Smooth muscle cell (in vitro differentiated cells): ENCODE measurements around the gene IFITM10. TPM values are rescaled to one million over a fixed set of nuclear protein-coding genes. Genes with fewer than 3 reads are reported as not detected.
A peak's percentile ranks its signal among the peaks of the same experiment; 100 is the strongest.

Experiments
- DNase-seq: peaks from one replicate; lab custom pipeline; 2025; ENCODE audit not compliant: unreplicated experiment; lab: John Stamatoyannopoulos, UW
- H2AFZ ChIP-seq: fragments of 200-600 bp; sonication (generic); 2 replicates; pipeline ENCODE4 v1.6.0; 2016; ENCODE audit warnings: antibody characterized with exemption, low read depth, mild to moderate bottlenecking
- H3F3A ChIP-seq: fragments of 200-600 bp; sonication (generic); 2 replicates; pipeline ENCODE4 v1.6.0; 2017; ENCODE audit warnings: antibody characterized with exemption, low read depth
- H3K27ac ChIP-seq: fragments of 200-600 bp; sonication (generic); 2 replicates; pipeline ENCODE4 v1.5.1; 2016; ENCODE audit warnings: low read depth, mild to moderate bottlenecking
- H3K27me3 ChIP-seq: fragments of 200-600 bp; sonication (generic); 2 replicates; pipeline ENCODE4 v1.6.1; 2016; ENCODE audit warnings: low read depth, mild to moderate bottlenecking
- H3K36me3 ChIP-seq: fragments of 200-600 bp; sonication (generic); 2 replicates; pipeline ENCODE4 v1.5.1; 2016; ENCODE audit warnings: low read depth
- H3K4me1 ChIP-seq: fragments of 200-600 bp; sonication (generic); 2 replicates; pipeline ENCODE4 v1.5.1; 2016; ENCODE audit warnings: low read depth
- H3K4me2 ChIP-seq: fragments of 200-600 bp; sonication (generic); 2 replicates; pipeline ENCODE4 v1.6.0; 2016; ENCODE audit warnings: mild to moderate bottlenecking
- H3K4me3 ChIP-seq: fragments of 200-600 bp; sonication (generic); 2 replicates; pipeline ENCODE4 v1.5.1; 2016; ENCODE audit warnings: mild to moderate bottlenecking
- H3K79me2 ChIP-seq: fragments of 200-600 bp; sonication (generic); 2 replicates; pipeline ENCODE4 v1.6.0; 2016; ENCODE audit warnings: low read depth, mild to moderate bottlenecking
- H3K9ac ChIP-seq: fragments of 200-600 bp; sonication (generic); 2 replicates; pipeline ENCODE4 v1.6.0; 2016; ENCODE audit warnings: low read depth
- H3K9me3 ChIP-seq: fragments of 200-600 bp; sonication (generic); replicated peaks from 2 replicates; pipeline ENCODE4 v1.5.1; 2016; ENCODE audit warnings: low read depth
- H4K20me1 ChIP-seq: fragments of 200-600 bp; sonication (generic); 2 replicates; pipeline ENCODE4 v1.6.0; 2016; ENCODE audit warnings: low read depth
- WGBS: methylation state at CpG from one replicate; pipeline ENCODE4 v1.1.7; 2016; ENCODE audit warnings: low lambda C conversion rate; 5-methylcytosine and 5-hydroxymethylcytosine counted together
- polyA plus RNA-seq: library from polyadenylated mRNA; unstranded; fragments of >200 nt; fragmentation: Nextera tagmentation; extraction: Ambion mirVana; gene quantifications from 2 replicates; pipeline ENCODE4 v1.2.1, GENCODE V29; 2016
- total RNA-seq: library from RNA; depleted of rRNA; stranded (reverse); fragments of >200 nt; gene quantifications from 2 replicates; pipeline ENCODE4 v1.2.3, GENCODE V29; 2014
- TF ChIP-seq, protein P1 (sequence below): fragments of 200-600 bp; sonication (generic); IDR thresholded peaks from 2 replicates; pipeline ENCODE4 v1.5.1; 2017; ENCODE audit warnings: borderline replicate concordance, mild to moderate bottlenecking, antibody characterized with exemption; ENCODE audit not compliant: insufficient read depth, poor library complexity, severe bottlenecking

The IFITM10 gene
- total and polyA plus RNA-seq, 2 experiments from 2014 or later, result 0.49 to 2.2 TPM

DNA sequence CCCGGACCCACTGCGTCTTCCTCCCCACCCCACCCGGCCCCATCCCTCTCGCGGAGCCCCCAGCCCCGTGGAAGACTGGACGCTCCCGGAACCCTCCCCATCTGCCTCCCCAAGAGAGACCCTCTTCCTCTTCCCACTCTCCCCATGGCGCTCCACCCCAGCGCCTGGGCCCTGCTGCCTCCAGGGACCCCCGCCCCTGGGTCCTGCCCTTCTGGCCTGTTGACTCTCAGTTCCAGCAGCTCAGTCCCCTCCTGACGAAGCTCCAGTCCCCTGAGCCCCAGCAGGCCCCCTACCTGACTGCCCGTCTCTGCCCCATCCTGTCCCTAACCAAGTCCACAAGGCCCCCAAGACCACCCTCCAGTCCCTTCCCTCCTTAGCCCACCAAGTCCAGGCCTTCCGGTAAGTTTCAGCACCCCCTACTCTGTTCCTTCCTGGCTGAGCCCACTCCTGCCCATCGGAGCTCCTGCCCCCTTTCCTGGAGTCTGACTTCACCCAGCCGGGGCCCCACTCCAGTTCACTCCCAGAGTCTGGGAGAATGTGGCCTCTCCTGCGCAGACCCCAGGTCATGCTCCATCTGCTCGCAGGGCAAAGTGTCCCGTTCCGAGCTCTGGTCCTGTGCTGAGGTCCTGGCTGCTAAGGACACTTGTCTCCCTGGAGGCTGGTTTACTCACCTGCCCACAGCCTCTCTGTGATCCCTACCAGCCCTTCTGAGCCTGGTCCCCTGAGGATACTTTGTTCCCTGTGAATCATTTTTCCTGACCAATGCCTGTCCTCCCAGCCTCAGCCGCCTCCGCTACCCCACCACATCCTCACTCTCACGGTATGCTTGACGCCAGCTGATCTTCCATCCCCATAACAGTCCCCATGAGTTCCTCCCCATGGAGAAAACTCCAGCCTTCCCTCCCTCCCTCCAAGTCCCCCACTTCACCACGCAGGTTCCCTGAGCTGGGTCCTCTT lies 722 bp downstream of the IFITM10 start:
- H3K4me1 ChIP-seq, result peaks cover 15% of the 10 kb centered on the region
- TF ChIP-seq, protein P1, sequence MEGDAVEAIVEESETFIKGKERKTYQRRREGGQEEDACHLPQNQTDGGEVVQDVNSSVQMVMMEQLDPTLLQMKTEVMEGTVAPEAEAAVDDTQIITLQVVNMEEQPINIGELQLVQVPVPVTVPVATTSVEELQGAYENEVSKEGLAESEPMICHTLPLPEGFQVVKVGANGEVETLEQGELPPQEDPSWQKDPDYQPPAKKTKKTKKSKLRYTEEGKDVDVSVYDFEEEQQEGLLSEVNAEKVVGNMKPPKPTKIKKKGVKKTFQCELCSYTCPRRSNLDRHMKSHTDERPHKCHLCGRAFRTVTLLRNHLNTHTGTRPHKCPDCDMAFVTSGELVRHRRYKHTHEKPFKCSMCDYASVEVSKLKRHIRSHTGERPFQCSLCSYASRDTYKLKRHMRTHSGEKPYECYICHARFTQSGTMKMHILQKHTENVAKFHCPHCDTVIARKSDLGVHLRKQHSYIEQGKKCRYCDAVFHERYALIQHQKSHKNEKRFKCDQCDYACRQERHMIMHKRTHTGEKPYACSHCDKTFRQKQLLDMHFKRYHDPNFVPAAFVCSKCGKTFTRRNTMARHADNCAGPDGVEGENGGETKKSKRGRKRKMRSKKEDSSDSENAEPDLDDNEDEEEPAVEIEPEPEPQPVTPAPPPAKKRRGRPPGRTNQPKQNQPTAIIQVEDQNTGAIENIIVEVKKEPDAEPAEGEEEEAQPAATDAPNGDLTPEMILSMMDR, result no peak
- no peaks in the 10 kb centered on the region for H3K9me3 ChIP-seq
- no peak overlapping the region for H2AFZ ChIP-seq
- peak overlapping the region; percentile 77 for H3K27ac ChIP-seq
- no peaks in the 10 kb centered on the region for H3K79me2 ChIP-seq
- H3K4me2 ChIP-seq, result peak overlapping the region; percentile 98
- peak overlapping the region; percentile 61 for H3K4me3 ChIP-seq
- peaks cover 38% of the 10 kb centered on the region for H4K20me1 ChIP-seq
- peaks cover 8% of the 10 kb centered on the region for H3F3A ChIP-seq
- H3K27me3 ChIP-seq, result no peaks in the 10 kb centered on the region
- 36% methylated on average over 14 of the region's 25 CpGs for WGBS
- no peaks in the 10 kb centered on the region for H3K36me3 ChIP-seq
- no peak for DNase-seq
- peak overlapping the region; percentile 39 for H3K9ac ChIP-seq

GRCh38 chr11:1748636-1749394 lies 1.6 kb downstream of the IFITM10 start:
- H3K9me3 ChIP-seq, result no peaks in the 10 kb centered on the region
- no peaks in the 10 kb centered on the region for H3K36me3 ChIP-seq
- H4K20me1 ChIP-seq, result peaks cover 38% of the 10 kb centered on the region
- peak overlapping the region; percentile 61 for H3K4me3 ChIP-seq
- 6% methylated on average over 69 of the region's 84 CpGs for WGBS
- H2AFZ ChIP-seq, result no peak overlapping the region
- TF ChIP-seq, protein P1, result no peak
- no peaks in the 10 kb centered on the region for H3K79me2 ChIP-seq
- peaks cover 8% of the 10 kb centered on the region for H3F3A ChIP-seq
- peaks cover 15% of the 10 kb centered on the region for H3K4me1 ChIP-seq
- peak overlapping the region; percentile 98 for H3K4me2 ChIP-seq
- H3K27ac ChIP-seq, result no peak overlapping the region
- no peaks in the 10 kb centered on the region for H3K27me3 ChIP-seq
- no peak for DNase-seq
- no peak overlapping the region for H3K9ac ChIP-seq

DNA sequence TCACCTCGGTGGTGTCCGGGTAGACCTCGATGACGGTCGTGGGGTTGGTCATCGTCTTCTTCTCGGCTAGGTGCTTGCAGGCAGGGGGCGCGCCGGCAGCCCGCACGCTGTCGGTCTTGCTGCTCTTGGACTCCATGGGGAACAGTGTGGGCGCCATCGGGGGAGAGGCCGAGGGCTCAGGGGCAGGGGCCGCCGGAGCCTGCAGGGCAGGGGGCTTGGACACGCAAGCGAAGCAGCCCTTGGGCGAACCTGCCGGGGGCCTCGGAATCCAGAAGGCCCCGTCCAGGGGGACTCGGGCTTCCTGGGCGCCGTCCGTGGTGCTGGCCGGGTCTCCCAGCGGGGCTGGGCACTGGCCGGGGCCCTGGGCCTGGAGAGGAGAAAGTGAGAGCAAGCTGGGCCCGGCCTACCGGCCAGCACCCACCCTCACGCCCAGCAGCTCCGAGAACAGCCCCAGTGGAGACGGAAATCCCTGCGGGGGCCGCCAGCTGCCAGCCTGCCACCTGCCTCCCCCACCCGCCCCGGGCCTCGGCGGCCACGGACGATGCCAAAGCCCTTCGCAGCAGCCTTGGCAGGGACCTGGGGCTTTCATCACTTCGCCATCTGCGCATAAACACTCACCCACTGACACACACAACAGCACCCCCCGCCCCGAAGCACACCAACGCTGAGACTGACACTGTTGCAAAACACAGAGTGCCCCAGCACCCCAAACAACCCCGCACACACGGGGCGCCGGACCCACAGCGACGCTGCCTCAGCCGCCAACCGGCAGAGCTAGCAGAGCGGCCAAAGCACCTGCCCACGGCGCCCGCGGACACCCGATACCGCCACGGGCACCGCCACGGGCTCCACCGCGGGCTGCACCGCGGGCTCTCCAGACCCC lies 2.4 kb downstream of the IFITM10 start:
- DNase-seq, result no peak
- Histone ChIP-seq H3K4me1 (peaks cover 15% of the 10 kb centered on the region), H3K9ac (no peak overlapping the region), H3K4me2 (peak overlapping the region; percentile 98), H2AFZ (no peak overlapping the region), H3K27ac (no peak overlapping the region), H3K9me3 (no peaks in the 10 kb centered on the region), H3K27me3 (no peaks in the 10 kb centered on the region), H3F3A (peaks cover 8% of the 10 kb centered on the region), H3K36me3 (no peaks in the 10 kb centered on the region), H4K20me1 (peaks cover 38% of the 10 kb centered on the region), H3K4me3 (peak overlapping the region; percentile 61), H3K79me2 (no peaks in the 10 kb centered on the region)
- WGBS, result 58% methylated on average over 57 of the region's 72 CpGs
- TF ChIP-seq, protein P1, result no peak
